ENCODE data around the gene TNFAIP1. TPM values are rescaled to one million over a fixed set of nuclear protein-coding genes. Genes with fewer than 3 reads are reported as not detected.

Gene TNFAIP1
- total RNA-seq, 1 donor from 2014 or later = 18.7 TPM

- intact Hi-C loops (cut with micrococcal nuclease) = no loop called here
Observed at GRCh38 chr17:28324267-28324745, 11.3 kb upstream of the TNFAIP1 start.

GRCh38 chr17:28324781-28325180, 10.8 kb upstream of the TNFAIP1 start:
- intact Hi-C loops (cut with micrococcal nuclease) = no loop called here

DNA sequence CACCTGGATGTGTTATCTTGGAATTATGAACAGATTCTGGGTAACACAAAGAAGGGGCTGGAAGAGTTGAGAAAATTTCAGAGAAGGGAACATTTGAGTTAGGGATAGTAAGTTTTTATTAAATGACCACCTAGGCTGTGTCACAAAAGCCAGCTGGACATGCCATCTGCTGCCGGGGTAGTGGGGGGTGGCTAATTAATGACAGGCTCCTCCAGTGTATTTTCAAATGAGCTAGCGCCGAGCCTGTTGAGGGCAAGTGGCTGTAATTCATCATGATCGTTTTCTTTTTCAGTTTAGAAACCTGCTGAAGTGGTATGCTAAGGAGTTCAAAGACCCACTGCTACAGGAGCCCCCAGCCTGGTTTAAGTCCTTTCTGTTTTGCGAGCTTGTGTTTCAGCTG, 10.3 kb upstream of the TNFAIP1 start:
- intact Hi-C loops (cut with micrococcal nuclease) = no loop called here

DNA sequence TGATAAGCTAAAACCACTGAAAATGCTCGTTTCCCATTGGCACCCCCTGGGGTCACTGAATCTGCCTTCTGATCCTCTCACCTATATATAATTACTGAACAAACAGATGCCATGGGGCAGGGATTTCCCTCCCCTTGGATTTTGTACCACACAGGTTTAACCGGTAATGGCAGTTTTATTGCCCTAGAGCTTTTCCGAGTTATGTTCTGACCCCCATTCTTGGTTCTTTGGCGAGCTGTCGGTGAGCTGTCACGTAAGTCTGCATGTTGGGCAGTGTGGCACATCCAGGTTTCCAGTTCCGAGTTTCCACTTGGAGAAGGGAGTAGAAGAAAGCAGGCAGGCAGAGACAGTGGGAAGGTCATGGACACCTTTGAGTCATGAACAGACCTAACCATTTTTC, 9.4 kb upstream of the TNFAIP1 start:
- intact Hi-C loops (cut with micrococcal nuclease) = no loop called here

GRCh38 chr17:28327031-28327607, 8.4 kb upstream of the TNFAIP1 start:
- intact Hi-C loops (cut with micrococcal nuclease) = no loop called here

- intact Hi-C loops (cut with micrococcal nuclease) = no loop called here
Observed at GRCh38 chr17:28327709-28328108, 7.9 kb upstream of the TNFAIP1 start.

GRCh38 chr17:28328325-28328724, 7.2 kb upstream of the TNFAIP1 start:
- intact Hi-C loops (cut with micrococcal nuclease) = no loop called here

- intact Hi-C loops (cut with micrococcal nuclease) = loop anchor here (10.0 kb wide), 1 partner anchor 384 kb away; the partner anchor contains the start of genes PROCA1, RAB34 and RPL23A
Observed at GRCh38 chr17:28330671-28331070, 4.9 kb upstream of the TNFAIP1 start.

DNA sequence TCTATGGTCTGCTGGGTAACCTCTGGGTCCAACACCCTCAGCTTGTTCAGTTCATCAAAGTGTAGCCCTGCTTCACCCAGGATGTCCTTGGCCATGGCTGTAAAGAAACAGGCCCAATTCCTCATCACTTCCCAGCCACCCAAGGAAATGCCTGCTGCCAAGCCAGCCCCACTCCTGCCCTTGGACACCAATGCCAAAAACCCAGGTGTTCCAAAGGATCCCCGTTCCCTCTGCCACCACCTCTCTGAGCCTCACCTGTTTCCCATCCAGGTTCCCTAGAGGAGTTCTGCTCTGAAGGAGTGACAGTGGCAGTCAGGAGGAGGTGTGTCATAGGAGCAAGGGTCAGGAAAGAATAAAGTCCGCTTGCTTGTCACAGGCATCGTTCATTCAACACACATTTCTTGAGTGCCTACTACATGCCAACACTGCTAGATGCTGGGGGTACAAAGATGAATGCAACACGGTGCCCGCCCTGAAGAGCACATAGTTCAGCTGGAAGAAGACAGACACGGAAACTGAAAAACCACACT, 3.6 kb upstream of the TNFAIP1 start:
- intact Hi-C loops (cut with micrococcal nuclease) = loop anchor here (10.0 kb wide), 1 partner anchor 383 kb away; the partner anchor contains the start of genes PROCA1, RAB34 and RPL23A

DNA sequence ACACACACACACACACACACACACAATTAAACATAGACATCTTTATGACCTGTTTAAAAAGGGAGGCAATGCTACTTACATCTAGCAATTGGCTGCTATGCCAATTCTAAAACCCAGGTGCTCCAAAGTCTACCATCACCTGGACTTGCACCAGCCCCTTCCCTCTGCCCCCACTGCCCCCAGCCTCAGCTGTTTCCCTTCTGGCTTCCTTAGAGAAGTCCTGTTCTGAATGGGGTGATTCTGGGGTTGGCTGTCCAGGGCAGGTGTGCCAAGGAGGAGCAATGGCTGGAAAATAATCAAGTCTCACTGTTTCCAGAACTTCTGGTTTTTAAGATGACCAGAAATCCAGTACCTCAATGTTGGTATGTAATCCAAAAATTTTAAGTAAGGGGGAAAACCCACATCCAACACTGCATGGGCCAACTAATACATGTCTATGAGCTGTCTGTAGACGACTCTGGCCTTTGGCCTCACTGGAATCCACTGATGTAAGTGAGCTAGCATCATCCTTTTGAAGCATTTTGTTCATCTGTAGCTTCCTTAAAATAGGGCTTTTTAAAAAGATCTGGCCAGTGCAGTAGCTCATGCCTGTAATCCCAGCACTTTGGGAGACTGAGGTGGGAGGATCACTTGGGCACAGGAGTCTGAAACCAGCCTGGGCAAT, 2.3 kb upstream of the TNFAIP1 start:
- intact Hi-C loops (cut with micrococcal nuclease) = loop anchor here (10.0 kb wide), 1 partner anchor 382 kb away; the partner anchor contains the start of genes PROCA1, RAB34 and RPL23A

- intact Hi-C loops (cut with micrococcal nuclease) = loop anchor here (2.0 to 10.0 kb wide), 2 partner anchors 293 to 381 kb away; partner anchors contain the start of genes PROCA1, RAB34 and RPL23A
Observed at GRCh38 chr17:28334171-28334570, 1.4 kb upstream of the TNFAIP1 start.

DNA sequence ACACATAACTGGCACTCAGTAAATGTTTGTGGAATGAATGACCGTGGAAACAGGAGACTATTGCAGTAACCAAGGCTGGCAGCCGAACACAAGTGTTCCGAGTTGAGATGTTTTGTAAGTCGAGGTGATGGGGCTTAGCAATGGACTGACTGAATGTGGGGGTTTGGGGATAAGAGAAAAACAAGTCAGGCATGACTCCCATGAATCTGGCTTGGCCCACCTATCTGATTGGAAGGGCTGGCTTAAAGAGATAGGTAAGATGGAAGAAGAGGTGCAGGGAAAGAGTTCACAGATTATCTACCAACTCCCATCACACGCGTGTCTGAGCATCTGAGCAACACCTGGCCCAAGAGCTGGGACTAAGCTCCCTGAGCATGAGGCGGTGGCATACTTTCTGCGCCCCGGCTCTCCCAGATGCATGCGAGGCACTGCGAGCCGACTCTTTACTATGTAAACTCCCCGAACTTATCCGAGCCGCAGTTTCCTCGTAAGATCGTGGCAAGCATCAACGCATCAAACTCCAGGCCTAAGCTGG, 828 bp upstream of the TNFAIP1 start:
- intact Hi-C loops (cut with micrococcal nuclease) = loop anchor here (1.0 to 10.0 kb wide), 5 partner anchors 15 to 527 kb away; partner anchors contain the start of genes POLDIP2, PROCA1, RAB34 and RPL23A

GRCh38 chr17:28335959-28336871, 654 bp downstream of the TNFAIP1 start:
- intact Hi-C loops (cut with micrococcal nuclease) = loop anchor here (1.0 to 10.0 kb wide), 5 partner anchors 17 to 529 kb away; partner anchors contain the start of genes POLDIP2, PROCA1, RAB34 and RPL23A

DNA sequence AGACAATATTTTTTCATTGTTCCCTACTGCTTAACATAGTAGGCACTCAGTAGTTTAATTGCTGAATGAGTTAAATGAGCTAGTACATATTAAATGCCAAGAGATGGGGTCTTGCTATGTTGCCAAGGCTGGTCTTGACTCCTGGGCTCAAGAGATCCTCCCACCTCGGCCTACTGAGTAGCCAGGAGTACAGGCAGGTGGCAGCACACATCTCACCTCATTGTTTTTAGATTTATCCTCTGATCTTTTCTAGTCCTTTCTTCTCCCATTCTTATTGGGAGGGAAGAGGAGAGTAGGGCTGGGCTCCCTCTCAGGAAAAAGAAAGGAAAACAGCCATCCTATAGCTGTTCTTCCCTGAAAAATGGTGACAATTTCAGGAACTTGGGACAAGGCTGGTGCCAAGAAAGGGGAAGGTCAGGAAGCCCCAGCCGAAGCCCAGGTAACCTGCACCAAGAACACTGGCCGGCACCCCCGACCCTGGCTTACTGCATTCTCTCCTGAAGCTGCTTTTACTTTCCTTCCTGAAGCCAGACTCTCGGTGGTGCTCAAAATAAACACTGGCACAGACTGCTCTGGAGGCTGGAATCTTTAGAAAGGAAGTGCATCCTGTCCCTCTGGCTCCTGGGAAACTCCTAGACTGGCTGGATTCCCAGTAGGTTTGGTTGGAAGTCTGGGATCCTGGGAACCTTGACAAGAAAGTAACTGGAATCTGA, 2.7 kb downstream of the TNFAIP1 start:
- intact Hi-C loops (cut with micrococcal nuclease) = loop anchor here (5.0 to 10.0 kb wide), 2 partner anchors 377 to 531 kb away; partner anchors contain the start of genes PROCA1, RAB34 and RPL23A

DNA sequence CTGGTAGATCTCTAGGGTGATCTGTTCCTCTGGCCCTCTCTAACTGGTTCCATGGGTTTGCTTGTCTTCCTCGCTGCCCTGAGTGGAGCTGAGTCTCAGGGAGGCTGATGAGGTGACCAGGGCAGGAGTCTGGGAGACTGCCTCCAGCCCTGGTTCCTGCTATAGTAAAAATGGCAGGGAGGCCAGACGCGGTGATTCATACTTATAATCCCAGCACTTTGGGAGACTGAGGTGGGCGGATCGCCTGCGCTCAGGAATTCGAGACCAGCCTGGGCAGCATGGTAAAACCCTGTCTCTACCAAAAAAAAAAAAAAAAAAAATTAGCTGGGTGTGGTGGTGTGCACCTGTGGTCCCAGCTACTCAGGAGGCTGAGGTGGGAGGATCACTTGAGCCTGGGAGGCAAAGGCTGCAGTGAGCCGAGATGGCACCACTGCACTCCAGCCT, 3.2 kb downstream of the TNFAIP1 start:
- intact Hi-C loops (cut with micrococcal nuclease) = loop anchor here (5.0 to 10.0 kb wide), 2 partner anchors 376 to 531 kb away; partner anchors contain the start of genes PROCA1, RAB34 and RPL23A

- intact Hi-C loops (cut with micrococcal nuclease) = loop anchor here (5.0 to 10.0 kb wide), 2 partner anchors 375 to 532 kb away; partner anchors contain the start of genes PROCA1, RAB34 and RPL23A
Observed at GRCh38 chr17:28339431-28339830, 3.9 kb downstream of the TNFAIP1 start.

DNA sequence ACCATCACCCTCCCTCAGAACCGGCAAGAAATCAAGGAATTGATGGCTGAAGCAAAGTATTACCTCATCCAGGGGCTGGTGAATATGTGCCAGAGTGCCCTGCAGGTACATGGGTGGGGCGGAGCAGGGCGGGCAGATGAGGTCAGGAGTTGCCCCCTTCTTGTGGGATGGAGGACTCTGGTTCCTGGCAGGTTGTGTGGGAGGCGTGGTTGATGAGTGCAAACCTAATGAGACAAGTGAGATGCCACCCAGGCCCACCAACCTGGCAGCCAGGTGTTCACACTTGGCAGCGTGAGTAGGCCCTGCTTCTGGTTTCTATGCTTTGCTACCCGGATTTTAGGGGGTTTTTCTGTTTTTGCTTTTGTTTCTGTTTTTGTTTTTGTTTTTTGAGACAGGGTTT, 4.8 kb downstream of the TNFAIP1 start:
- intact Hi-C loops (cut with micrococcal nuclease) = no loop called here

DNA sequence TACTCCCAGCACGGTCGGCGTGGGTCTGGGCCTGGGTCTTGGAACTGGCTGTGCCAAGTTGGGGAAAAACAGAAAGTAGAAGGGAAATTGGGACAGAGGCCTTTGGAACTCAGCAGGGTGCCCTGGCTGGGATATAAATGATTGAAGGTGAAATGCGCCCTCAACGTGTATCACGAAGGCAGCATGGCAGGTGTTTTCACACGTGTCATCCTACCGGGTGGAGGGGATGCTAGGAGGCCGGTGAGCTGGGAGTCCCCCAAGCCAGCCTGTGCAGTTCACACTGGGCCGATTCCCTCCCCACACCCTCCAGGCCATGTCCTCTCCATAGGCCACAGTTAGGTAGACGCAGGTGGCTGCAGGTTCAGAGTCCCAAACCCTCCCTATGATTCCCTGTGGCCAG, 6.0 kb downstream of the TNFAIP1 start:
- intact Hi-C loops (cut with micrococcal nuclease) = no loop called here

DNA sequence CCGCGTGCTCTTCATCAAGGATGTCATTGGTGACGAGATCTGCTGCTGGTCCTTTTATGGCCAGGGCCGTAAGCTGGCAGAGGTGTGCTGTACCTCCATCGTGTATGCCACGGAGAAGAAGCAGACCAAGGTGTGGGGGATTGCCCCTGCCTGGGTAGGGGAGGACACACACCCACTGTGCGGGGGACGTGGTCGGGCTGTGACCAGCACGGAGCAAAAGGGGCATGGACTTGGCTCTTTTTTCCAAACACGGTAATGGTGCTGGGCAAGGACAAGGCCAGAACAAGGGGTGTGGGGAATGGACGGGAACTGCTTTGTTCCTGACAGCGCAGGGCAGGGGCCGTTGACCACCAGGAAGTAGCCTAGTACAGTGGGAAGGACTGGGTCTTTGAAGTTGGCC, 6.8 kb downstream of the TNFAIP1 start:
- intact Hi-C loops (cut with micrococcal nuclease) = no loop called here

DNA sequence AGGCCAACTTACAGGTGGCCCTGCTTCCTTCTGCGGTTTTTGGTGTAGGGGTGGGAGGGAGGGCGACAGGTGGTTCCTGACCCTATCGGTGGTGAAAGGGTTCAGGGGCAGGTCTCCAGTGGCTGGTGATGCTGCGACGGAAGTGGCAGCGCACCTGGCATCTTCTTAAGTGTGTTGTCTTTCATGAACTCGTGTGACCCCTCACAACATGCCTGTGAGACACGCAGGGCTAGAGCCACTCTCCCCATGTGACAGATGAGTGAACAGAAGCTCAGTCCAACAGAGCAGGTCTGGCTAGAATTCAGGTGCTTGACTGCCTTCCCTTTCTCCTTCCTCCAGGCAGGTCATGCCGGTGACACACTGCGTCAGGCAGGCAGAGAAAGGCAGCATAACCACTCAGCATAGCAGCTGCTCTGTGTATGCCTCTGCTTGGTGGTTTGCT, 8.0 kb downstream of the TNFAIP1 start:
- intact Hi-C loops (cut with micrococcal nuclease) = no loop called here
